Activated CD4-positive, alpha-beta T cell treated with anti-CD3 and anti-CD28 coated beads, Interleukin-2, amount 10 ng/mL, durations not matched to agents 7 days and 5 days (primary cell): Measurements from ENCODE around the gene HERC2. TPM values are rescaled to one million over a fixed set of nuclear protein-coding genes. Genes with fewer than 3 reads are reported as not detected.
"Not testable (repeated sequence)": the region's sequence is repeated elsewhere in the genome, so short reads cannot be mapped to it uniquely, and the experiment has no call there.

Experiments used
- CTCF ChIA-PET: fragments of 350-600 bp; sonication (Branson Sonifier 250); formaldehyde crosslinking; loops from one replicate; lab custom pipeline; 2021; ENCODE audit warnings: antibody characterized with exemption; lab: Charles Lee
- POLR2A ChIA-PET: fragments of 350-600 bp; sonication (Branson Sonifier 250); formaldehyde crosslinking; loops from one replicate; lab custom pipeline; 2021; ENCODE audit warnings: antibody characterized with exemption; lab: Charles Lee
- DNase-seq: peaks from one replicate; pipeline ENCODE4 v3.0.0-alpha.2; 2020
- H3K27ac Mint-ChIP-seq: one replicate; pipeline ENCODE4 v1.8.0; 2021; ENCODE audit warnings: mild to moderate bottlenecking, moderate library complexity, mixed read lengths
- H3K27me3 Mint-ChIP-seq: one replicate; pipeline ENCODE4 v1.8.0; 2021; ENCODE audit warnings: mixed read lengths
- H3K36me3 Mint-ChIP-seq: one replicate; pipeline ENCODE4 v1.8.0; 2021; ENCODE audit warnings: low read depth, mixed read lengths
- H3K4me1 Mint-ChIP-seq: one replicate; pipeline ENCODE4 v1.8.0; 2021; ENCODE audit warnings: mixed read lengths
- H3K4me3 Mint-ChIP-seq: one replicate; pipeline ENCODE4 v1.8.0; 2021; ENCODE audit warnings: mild to moderate bottlenecking, moderate library complexity, mixed read lengths
- H3K9me3 Mint-ChIP-seq: one replicate; pipeline ENCODE4 v1.8.0; 2021; ENCODE audit warnings: mixed read lengths
- total RNA-seq, 2 experiments: library from RNA; stranded (reverse); gene quantifications; one replicate each; pipeline ENCODE4 v1.2.3, GENCODE V29; 2021

Gene HERC2
- total RNA-seq, 2 experiments from 2014 or later, result 47.8 to 48.2 TPM

- peaks cover 3% of the 10 kb centered on the region for H3K36me3 Mint-ChIP-seq
- ChIA-PET CTCF (no interaction called here), POLR2A (no interaction called here)
- H3K4me1 Mint-ChIP-seq, result no peaks in the 10 kb centered on the region
- DNase-seq, result no peak
- H3K27ac Mint-ChIP-seq, result no peak overlapping the region
- no peaks in the 10 kb centered on the region for H3K27me3 Mint-ChIP-seq
- H3K4me3 Mint-ChIP-seq, result no peak overlapping the region
- no peaks in the 10 kb centered on the region for H3K9me3 Mint-ChIP-seq
These were observed 140.6 kb downstream of the HERC2 start for GRCh38 chr15:28181366-28181765.

DNA sequence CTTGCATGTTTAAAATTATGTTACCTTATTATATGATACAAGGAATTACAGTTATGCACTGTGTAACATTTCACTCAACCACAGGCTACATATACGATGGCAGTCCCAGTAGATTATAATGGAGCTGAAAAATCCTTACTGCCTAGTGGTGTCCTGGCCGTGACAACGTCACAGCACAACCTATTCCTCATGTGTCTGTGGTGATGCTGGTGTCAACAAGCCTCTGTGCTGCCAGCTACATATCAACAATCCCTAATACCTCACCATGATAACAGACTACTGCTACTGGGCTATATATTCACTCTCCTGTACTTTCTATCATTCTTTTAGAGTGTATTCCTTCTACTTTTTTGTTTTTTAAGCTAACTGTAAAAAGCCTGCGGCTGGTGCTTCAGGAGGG is 142.7 kb downstream of the HERC2 start:
- no peaks in the 10 kb centered on the region for H3K4me1 Mint-ChIP-seq
- peaks cover 6% of the 10 kb centered on the region for H3K36me3 Mint-ChIP-seq
- H3K27me3 Mint-ChIP-seq, result no peaks in the 10 kb centered on the region
- DNase-seq, result no peak
- ChIA-PET POLR2A (no interaction called here), CTCF (no interaction called here)
- H3K9me3 Mint-ChIP-seq, result no peaks in the 10 kb centered on the region
- H3K4me3 Mint-ChIP-seq, result no peak overlapping the region
- H3K27ac Mint-ChIP-seq, result no peak overlapping the region

DNA sequence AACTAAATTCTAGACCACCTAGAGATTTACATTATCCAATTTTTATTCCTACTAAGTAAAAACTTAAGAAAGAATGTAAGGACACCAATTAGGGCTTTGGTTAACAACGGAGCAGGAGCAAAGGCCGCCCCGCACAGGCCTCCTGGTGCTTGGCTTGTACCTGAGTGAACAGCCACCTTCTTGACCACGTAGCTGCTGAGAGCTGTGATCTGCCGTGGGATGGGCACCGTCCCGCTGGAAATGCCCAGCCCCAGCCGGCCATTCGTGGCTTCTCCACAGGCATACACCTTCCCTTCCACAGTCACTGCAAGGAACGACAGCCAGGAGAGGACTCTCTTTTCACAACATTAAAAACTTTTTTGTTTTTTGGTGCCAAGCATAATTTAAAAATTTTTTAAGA is 143.3 kb downstream of the HERC2 start:
- POLR2A ChIA-PET, result no interaction called here
- no peaks in the 10 kb centered on the region for H3K27me3 Mint-ChIP-seq
- H3K27ac Mint-ChIP-seq, result no peak overlapping the region
- no peak for DNase-seq
- H3K4me3 Mint-ChIP-seq, result no peak overlapping the region
- no peaks in the 10 kb centered on the region for H3K9me3 Mint-ChIP-seq
- CTCF ChIA-PET, result no interaction called here
- H3K4me1 Mint-ChIP-seq, result no peaks in the 10 kb centered on the region
- H3K36me3 Mint-ChIP-seq, result peaks cover 7% of the 10 kb centered on the region

GRCh38 chr15:28178290-28178689 is 143.7 kb downstream of the HERC2 start:
- Mint-ChIP-seq H3K4me3 (no peak overlapping the region), H3K36me3 (peaks cover 7% of the 10 kb centered on the region), H3K27me3 (no peaks in the 10 kb centered on the region), H3K9me3 (no peaks in the 10 kb centered on the region), H3K4me1 (no peaks in the 10 kb centered on the region), H3K27ac (no peak overlapping the region)
- CTCF ChIA-PET, result no interaction called here
- POLR2A ChIA-PET, result no interaction called here
- no peak for DNase-seq

DNA sequence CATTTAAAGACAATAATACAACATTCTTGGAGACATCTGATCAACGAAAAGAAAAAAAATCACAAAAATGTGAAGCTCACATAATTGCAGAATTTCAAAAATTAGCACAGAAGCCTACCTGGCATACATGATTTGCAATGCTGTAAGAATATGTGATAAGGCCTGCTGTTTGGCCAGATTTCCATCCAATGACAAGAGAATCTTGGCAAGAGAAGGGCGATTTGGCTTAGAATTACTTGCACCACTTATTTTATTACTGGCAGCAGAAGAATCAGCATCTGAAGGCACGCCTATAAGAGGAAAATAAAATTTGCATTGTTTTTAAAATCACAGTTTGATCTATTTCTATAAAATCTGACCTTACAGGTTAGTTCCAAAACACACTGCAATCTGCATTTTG is 152.6 kb downstream of the HERC2 start:
- ChIA-PET POLR2A (no interaction called here), CTCF (no interaction called here)
- Mint-ChIP-seq H3K27me3 (no peaks in the 10 kb centered on the region), H3K27ac (no peak overlapping the region), H3K36me3 (peaks cover 40% of the 10 kb centered on the region), H3K4me3 (no peak overlapping the region), H3K4me1 (peaks cover 4% of the 10 kb centered on the region), H3K9me3 (no peaks in the 10 kb centered on the region)
- no peak for DNase-seq

DNA sequence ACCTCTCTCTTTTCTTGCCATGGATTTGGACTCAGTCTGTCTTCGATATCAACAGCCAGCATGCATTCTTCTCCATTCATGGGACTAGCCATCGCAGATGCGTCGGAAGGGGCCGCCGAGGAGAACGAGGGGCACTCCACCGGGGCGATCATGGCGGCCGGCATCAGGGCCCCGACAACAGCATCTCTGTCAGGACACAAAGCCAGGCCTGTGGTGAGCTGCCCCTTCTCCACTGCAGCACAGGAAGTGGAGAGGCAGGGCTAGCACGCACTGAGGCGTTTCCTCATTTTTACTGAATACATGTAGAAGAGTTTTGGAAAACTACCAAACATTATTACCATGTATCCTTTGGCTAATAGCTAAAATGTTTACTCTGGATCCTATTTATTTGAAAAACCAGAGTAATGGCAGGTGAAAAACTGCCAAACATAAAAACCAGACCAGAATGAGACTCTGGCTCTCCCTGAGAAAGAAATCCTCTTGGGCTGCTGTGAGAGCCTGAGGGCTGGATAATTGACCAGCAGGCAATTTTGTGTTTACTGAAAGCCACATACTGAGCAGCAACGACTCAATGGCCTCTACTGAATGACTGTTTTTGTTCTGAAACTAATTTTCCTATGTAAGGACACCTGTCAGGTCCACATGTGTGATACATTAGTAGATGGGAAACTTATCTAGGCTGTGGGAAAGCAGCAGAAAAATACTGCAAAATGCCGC is 153.4 kb downstream of the HERC2 start:
- H3K27ac Mint-ChIP-seq, H3K27me3 Mint-ChIP-seq, H3K9me3 Mint-ChIP-seq, DNase-seq, POLR2A ChIA-PET, H3K4me1 Mint-ChIP-seq, H3K4me3 Mint-ChIP-seq, CTCF ChIA-PET: not testable (repeated sequence)
- peaks cover 41% of the 10 kb centered on the region for H3K36me3 Mint-ChIP-seq

- DNase-seq, result no peak
- H3K36me3 Mint-ChIP-seq, result peaks cover 44% of the 10 kb centered on the region
- H3K4me1 Mint-ChIP-seq, result peaks cover 4% of the 10 kb centered on the region
- H3K4me3 Mint-ChIP-seq, result no peak overlapping the region
- H3K27ac Mint-ChIP-seq, result no peak overlapping the region
- H3K9me3 Mint-ChIP-seq, result no peaks in the 10 kb centered on the region
- H3K27me3 Mint-ChIP-seq, result no peaks in the 10 kb centered on the region
- POLR2A ChIA-PET, result no interaction called here
- CTCF ChIA-PET, result no interaction called here
These were observed 154.9 kb downstream of the HERC2 start for GRCh38 chr15:28167042-28167441.

DNA sequence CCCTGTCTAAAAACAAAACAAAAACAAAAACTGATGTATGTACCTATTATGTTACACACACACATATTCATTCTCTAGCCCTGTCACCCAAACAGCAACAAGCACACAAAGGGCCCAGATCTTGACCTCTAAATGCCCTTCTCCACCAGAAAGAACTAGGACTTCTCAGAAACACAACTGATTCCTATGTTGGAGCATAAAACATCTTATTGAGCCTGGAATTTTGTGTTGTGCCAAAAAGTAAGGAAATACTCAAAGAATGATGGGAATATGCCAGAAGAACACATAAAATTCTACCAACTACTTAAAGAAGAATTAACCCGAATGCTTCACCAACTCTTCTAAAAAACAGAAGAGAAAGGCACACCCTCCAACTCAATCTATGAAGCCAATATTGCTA is 156.2 kb downstream of the HERC2 start:
- ChIA-PET CTCF (no interaction called here), POLR2A (no interaction called here)
- no peaks in the 10 kb centered on the region for H3K9me3 Mint-ChIP-seq
- DNase-seq, result no peak
- peaks cover 38% of the 10 kb centered on the region for H3K36me3 Mint-ChIP-seq
- no peaks in the 10 kb centered on the region for H3K27me3 Mint-ChIP-seq
- no peak overlapping the region for H3K4me3 Mint-ChIP-seq
- H3K27ac Mint-ChIP-seq, result no peak overlapping the region
- H3K4me1 Mint-ChIP-seq, result peaks cover 4% of the 10 kb centered on the region

DNA sequence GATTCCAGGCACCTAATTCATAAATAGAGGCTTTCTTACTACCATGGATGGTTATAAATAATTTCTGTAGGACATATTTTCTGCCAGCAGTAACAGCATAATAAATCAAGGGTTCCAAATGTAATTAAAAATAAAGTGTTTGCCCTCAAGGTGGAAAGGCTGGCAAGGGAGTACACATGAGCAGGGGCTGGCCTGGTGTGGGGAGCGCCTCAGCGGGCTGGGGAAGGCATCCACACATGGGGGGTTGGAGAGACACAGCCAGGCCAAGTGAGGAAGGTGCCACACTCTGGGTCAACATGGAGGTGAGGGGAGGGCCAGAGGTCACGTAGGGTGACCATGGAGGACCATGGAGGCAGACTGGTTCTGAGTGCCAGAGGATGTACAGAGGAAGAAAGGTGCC is 157.1 kb downstream of the HERC2 start:
- POLR2A ChIA-PET, result no interaction called here
- no peak for DNase-seq
- H3K4me1 Mint-ChIP-seq, result peaks cover 4% of the 10 kb centered on the region
- H3K27me3 Mint-ChIP-seq, result no peaks in the 10 kb centered on the region
- H3K4me3 Mint-ChIP-seq, result no peak overlapping the region
- no peaks in the 10 kb centered on the region for H3K9me3 Mint-ChIP-seq
- H3K36me3 Mint-ChIP-seq, result peaks cover 42% of the 10 kb centered on the region
- peak overlapping the region; percentile 41 for H3K27ac Mint-ChIP-seq
- CTCF ChIA-PET, result no interaction called here

DNA sequence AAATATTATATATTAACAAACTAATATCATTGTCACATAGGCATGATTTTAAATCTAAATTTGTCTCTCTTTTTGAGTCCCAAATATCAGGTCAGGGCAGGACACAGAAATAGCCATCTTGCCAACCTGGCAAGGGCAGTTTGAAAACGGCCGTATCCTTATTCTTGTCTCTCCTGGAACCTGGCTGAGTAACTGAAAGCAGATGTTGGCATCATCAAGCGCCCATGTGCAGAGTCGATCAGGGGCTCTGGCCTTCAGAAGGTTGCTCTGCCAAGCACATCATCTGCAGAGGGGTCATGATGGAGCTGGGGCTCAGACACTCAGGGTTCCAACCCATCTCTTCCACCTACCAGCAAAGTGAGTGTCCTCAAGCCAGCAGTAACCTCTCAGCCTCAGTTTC is 167.7 kb downstream of the HERC2 start:
- Mint-ChIP-seq H3K27me3 (no peaks in the 10 kb centered on the region), H3K4me1 (no peaks in the 10 kb centered on the region)

DNA sequence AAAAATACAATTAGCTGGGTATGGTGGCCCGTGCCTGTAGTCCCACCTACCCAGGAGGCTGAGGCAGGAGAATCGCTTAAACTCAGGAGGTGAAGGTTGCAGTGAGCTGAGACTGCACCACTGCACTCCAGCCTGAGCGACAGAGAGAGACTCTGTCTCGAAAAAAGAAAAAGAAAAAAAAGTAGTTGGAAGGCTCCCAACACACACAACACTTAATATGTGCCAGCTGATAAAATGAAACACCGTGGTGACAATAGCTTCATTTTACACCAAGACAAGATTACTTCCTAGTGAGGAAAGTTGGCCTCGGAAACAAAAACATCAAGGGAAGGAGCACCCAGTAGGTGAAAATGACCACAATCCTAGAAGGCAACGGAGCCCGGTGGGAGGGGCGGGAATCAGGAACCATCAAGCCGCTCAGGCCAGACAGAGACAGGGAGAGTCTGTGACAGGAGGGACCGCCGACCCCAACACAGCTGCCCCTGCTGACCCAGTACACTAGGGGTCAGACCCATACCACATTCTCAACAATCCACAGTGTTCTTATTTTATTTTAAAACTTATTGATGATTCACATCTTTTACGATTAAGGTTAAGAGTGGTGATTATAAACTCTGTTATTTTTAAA is 168.4 kb downstream of the HERC2 start:
- H3K36me3 Mint-ChIP-seq, result peaks cover 24% of the 10 kb centered on the region
- H3K27ac Mint-ChIP-seq, result no peak overlapping the region
- POLR2A ChIA-PET, result no interaction called here
- DNase-seq, result no peak
- H3K4me1 Mint-ChIP-seq, result no peaks in the 10 kb centered on the region
- no peak overlapping the region for H3K4me3 Mint-ChIP-seq
- no peaks in the 10 kb centered on the region for H3K27me3 Mint-ChIP-seq
- CTCF ChIA-PET, result no interaction called here
- peaks cover 6% of the 10 kb centered on the region for H3K9me3 Mint-ChIP-seq

More for the DNA sequence above, 167.7 kb downstream of the HERC2 start:
- Mint-ChIP-seq H3K4me3 (no peak overlapping the region), H3K27ac (no peak overlapping the region), H3K9me3 (peaks cover 6% of the 10 kb centered on the region), H3K36me3 (peaks cover 20% of the 10 kb centered on the region)
- no peak for DNase-seq
- ChIA-PET CTCF (no interaction called here), POLR2A (no interaction called here)

DNA sequence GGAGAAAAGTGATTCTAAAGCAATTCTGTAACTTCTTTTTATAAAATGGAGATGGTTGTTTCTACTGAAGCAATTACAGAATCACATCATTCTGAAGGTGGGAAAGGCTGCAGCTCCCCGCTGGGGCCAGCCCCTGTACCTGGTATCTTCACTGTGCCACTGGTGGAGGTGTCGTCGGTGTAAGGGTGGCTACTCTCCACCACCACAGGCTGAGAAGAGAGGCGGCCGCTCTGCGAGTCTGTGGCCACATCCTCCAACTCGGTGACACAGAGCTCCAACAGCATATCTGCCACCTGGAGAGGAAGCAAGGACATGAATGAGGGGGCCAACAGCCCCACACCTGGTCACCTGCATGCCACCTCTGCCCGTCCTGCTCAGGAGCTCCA is 169.4 kb downstream of the HERC2 start:
- CTCF ChIA-PET, H3K4me3 Mint-ChIP-seq, POLR2A ChIA-PET, H3K27me3 Mint-ChIP-seq, H3K4me1 Mint-ChIP-seq, DNase-seq, H3K9me3 Mint-ChIP-seq, H3K27ac Mint-ChIP-seq: not testable (repeated sequence)
- H3K36me3 Mint-ChIP-seq, result peaks cover 25% of the 10 kb centered on the region

- DNase-seq, H3K4me3 Mint-ChIP-seq, H3K9me3 Mint-ChIP-seq, H3K27ac Mint-ChIP-seq, CTCF ChIA-PET, H3K4me1 Mint-ChIP-seq, H3K27me3 Mint-ChIP-seq, POLR2A ChIA-PET: not testable (repeated sequence)
- H3K36me3 Mint-ChIP-seq, result peaks cover 25% of the 10 kb centered on the region
These were observed 170.0 kb downstream of the HERC2 start for GRCh38 chr15:28151864-28152537.
